ENCODE results near the gene TRIM8.

Gene TRIM8

GRCh38 chr10:102701796-102702195, 57.5 kb downstream of the TRIM8 start:
- DNase-seq (ENCODE audit: low read depth): no peak

GRCh38 chr10:102702742-102703141, 58.5 kb downstream of the TRIM8 start:
- DNase-seq (ENCODE audit: low read depth): no peak

GRCh38 chr10:102704915-102705314, 60.6 kb downstream of the TRIM8 start:
- DNase-seq (ENCODE audit: low read depth): no peak

GRCh38 chr10:102705531-102705930, 61.3 kb downstream of the TRIM8 start:
- DNase-seq (ENCODE audit: low read depth): no peak

All from stimulated activated CD8-positive, alpha-beta memory T cell treated with anti-CD3 and anti-CD28 coated beads, Interleukin-4, amount 100 ng/mL, for 24 hours (primary cell).